Neuronal stem cell (in vitro differentiated cells): Measurements from ENCODE around the gene OR2H2. TPM values are rescaled to one million over a fixed set of nuclear protein-coding genes. Genes with fewer than 3 reads are reported as not detected.

Experiments
- DNase-seq: peaks from one replicate; pipeline ENCODE4 v3.0.0-alpha.2; 2013; ENCODE audit warnings: low spot score
- H2AFZ ChIP-seq: one replicate; pipeline ENCODE4 v1.6.1; 2013; ENCODE audit warnings: mild to moderate bottlenecking, low read length, inconsistent platforms
- H2AK5ac ChIP-seq: 2 replicates; pipeline ENCODE4 v1.6.1; 2013; ENCODE audit warnings: low read depth, mild to moderate bottlenecking, inconsistent platforms, low read length, moderate library complexity, mixed read lengths
- H2BK120ac ChIP-seq: 2 replicates; pipeline ENCODE4 v1.6.1; 2013; ENCODE audit warnings: low read depth, mild to moderate bottlenecking, inconsistent platforms, low read length, moderate library complexity, mixed read lengths
- H2BK12ac ChIP-seq: one replicate; pipeline ENCODE4 v1.6.1; 2013; ENCODE audit warnings: low read length, inconsistent platforms
- H2BK15ac ChIP-seq: 2 replicates; pipeline ENCODE4 v1.6.1; 2013; ENCODE audit warnings: mild to moderate bottlenecking, low read length, inconsistent platforms, mixed read lengths
- H2BK5ac ChIP-seq: one replicate; pipeline ENCODE4 v1.6.1; 2013; ENCODE audit warnings: inconsistent platforms, mild to moderate bottlenecking, low read length, moderate library complexity
- H3K14ac ChIP-seq: one replicate; pipeline ENCODE4 v1.6.1; 2013; ENCODE audit warnings: low read length, inconsistent platforms
- H3K18ac ChIP-seq: 2 replicates; pipeline ENCODE4 v1.6.1; 2013; ENCODE audit warnings: low read length, inconsistent platforms
- H3K23ac ChIP-seq: 2 replicates; pipeline ENCODE4 v1.6.1; 2013; ENCODE audit warnings: low read depth, mild to moderate bottlenecking, mixed read lengths, low read length, inconsistent platforms; ENCODE audit not compliant: poor library complexity
- H3K27ac ChIP-seq: replicated peaks from 3 replicates; pipeline ENCODE4 v1.5.1; 2013; ENCODE audit warnings: low read length, inconsistent platforms
- H3K27me3 ChIP-seq, 3 experiments: 2 replicates each; pipeline ENCODE4 v1.6.1; 2013; ENCODE audit warnings: low read length in 3 of 3, mild to moderate bottlenecking in 2 of 3, inconsistent platforms in 1 of 3, low read depth in 1 of 3, mixed read lengths in 1 of 3, moderate library complexity in 1 of 3; ENCODE audit not compliant: control insufficient read depth in 3 of 3, insufficient read depth in 3 of 3
- H3K36me3 ChIP-seq, 2 donors: replicated peaks in 1 of 2; 2 replicates each; pipeline ENCODE4 v1.6.1; 2013; ENCODE audit warnings: low read length in 2 of 2; ENCODE audit not compliant: control insufficient read depth in 2 of 2, insufficient read depth in 2 of 2
- H3K4ac ChIP-seq: 2 replicates; pipeline ENCODE4 v1.6.1; 2013; ENCODE audit warnings: inconsistent platforms, mild to moderate bottlenecking, low read length, moderate library complexity
- H3K4me1 ChIP-seq, 2 donors: 1 replicate in 1 of 2; 2 replicates in 1 of 2; pipeline ENCODE4 v1.6.1; 2013; ENCODE audit warnings: low read length in 2 of 2, low read depth in 1 of 2; ENCODE audit not compliant: control insufficient read depth in 2 of 2, insufficient read depth in 1 of 2
- H3K4me2 ChIP-seq: one replicate; pipeline ENCODE4 v1.6.1; 2013; ENCODE audit warnings: mild to moderate bottlenecking, low read length, inconsistent platforms; ENCODE audit not compliant: insufficient read depth, poor library complexity, severe bottlenecking
- H3K4me3 ChIP-seq, 2 donors: 2 replicates each; pipeline ENCODE4 v1.5.1; 2013; ENCODE audit warnings: low read length in 2 of 2, mild to moderate bottlenecking in 2 of 2, inconsistent platforms in 1 of 2, moderate library complexity in 1 of 2
- H3K79me1 ChIP-seq: one replicate; pipeline ENCODE4 v1.6.1; 2013; ENCODE audit warnings: low read depth, mild to moderate bottlenecking, inconsistent platforms, low read length, moderate library complexity
- H3K9ac ChIP-seq: one replicate; pipeline ENCODE4 v1.6.1; 2013; ENCODE audit warnings: mild to moderate bottlenecking, low read depth, low read length, inconsistent platforms; ENCODE audit not compliant: poor library complexity
- H3K9me3 ChIP-seq, 2 donors: replicated peaks in 1 of 2; 2 replicates each; pipeline versions ENCODE3 to v1.6.1; 2013; ENCODE audit warnings: low read length in 2 of 2, mild to moderate bottlenecking in 2 of 2, inconsistent platforms in 1 of 2, low read depth in 1 of 2, mixed read lengths in 1 of 2, moderate library complexity in 1 of 2; ENCODE audit not compliant: control insufficient read depth in 2 of 2, insufficient read depth in 1 of 2
- H4K8ac ChIP-seq: one replicate; pipeline ENCODE4 v1.6.1; 2013; ENCODE audit warnings: low read depth, mild to moderate bottlenecking, inconsistent platforms, low read length, moderate library complexity
- H4K91ac ChIP-seq: one replicate; pipeline ENCODE4 v1.6.1; 2013; ENCODE audit warnings: low read length, low read depth, mild to moderate bottlenecking, inconsistent platforms; ENCODE audit not compliant: poor library complexity
- WGBS, 2 donors: extraction: QIAGEN DNeasy Blood & Tissue Kit; methylation state at CpG; one replicate each; pipeline ENCODE4 v1.1.7; 2013; ENCODE audit warnings: missing lambda C conversion rate in 2 of 2, mixed read lengths in 1 of 2; ENCODE audit not compliant: insufficient read length in 2 of 2, insufficient replicate concordance in 1 of 2; ENCODE audit errors: extremely low coverage in 2 of 2; 5-methylcytosine and 5-hydroxymethylcytosine counted together
- small RNA-seq: library from polyadenylated mRNA; stranded (forward); fragments of <200 nt; extraction: miRNeasy Mini kit (QIAGEN cat#:217004); gene quantifications from one replicate; pipeline ENCODE3, GENCODE V24; 2013; ENCODE audit not compliant: insufficient read depth

The OR2H2 gene

GRCh38 chr6:29632789-29633533 is 48.0 kb downstream of the OR2H2 start, which contains the start of gene GABBR1:
Gene GABBR1 (minus strand): TSS chr6:29633183. CDS start chr6:29632385, 798 bp downstream.
- Histone ChIP-seq H2BK120ac (peak within 1 kb of the TSS; percentile 2), H2AFZ (peak within 1 kb of the TSS; percentile 91), H4K8ac (no peak within 1 kb of the TSS), H3K18ac (peak within 1 kb of the TSS; percentile 94), H4K91ac (no peak within 1 kb of the TSS), H3K27me3 (no peaks in the 10 kb centered on the region), H3K4ac (peak within 1 kb of the TSS; percentile 81), H3K23ac (peak within 1 kb of the TSS; percentile 94), H3K9ac (peak within 1 kb of the TSS; percentile 90), H3K4me3 (peak within 1 kb of the TSS; percentile 67 to 92), H3K4me2 (peak within 1 kb of the TSS; percentile 68), H3K4me1 (peaks cover 24 to 29% of the 10 kb centered on the region in 2 donors), H2BK15ac (peak within 1 kb of the TSS; percentile 53), H3K27ac (peak within 1 kb of the TSS; percentile 96), H3K9me3 (no peaks in the 10 kb centered on the region), H3K79me1 (peaks cover 5% of the 10 kb centered on the region), H3K14ac (no peak within 1 kb of the TSS), H2AK5ac (peak within 1 kb of the TSS; percentile 78), H2BK12ac (no peak within 1 kb of the TSS), H3K36me3 (peaks cover 2 to 5% of the 10 kb centered on the region in 2 donors), H2BK5ac (peak within 1 kb of the TSS; percentile 82)
- WGBS, 2 donors: no CpG with 5 or more reads among the region's 57 CpGs
- DNase-seq: peak; percentile 89

- H2BK12ac ChIP-seq: no peak overlapping the region
- no peak overlapping the region for H4K91ac ChIP-seq
- peak overlapping the region; percentile 81 for H3K4ac ChIP-seq
- peak overlapping the region; percentile 67 to 92 for H3K4me3 ChIP-seq
- no peak overlapping the region for H2BK120ac ChIP-seq
- H3K23ac ChIP-seq: peak overlapping the region; percentile 87
- H3K18ac ChIP-seq: peak overlapping the region; percentile 94
- peak overlapping the region; percentile 68 for H3K4me2 ChIP-seq
- peak overlapping the region; percentile 30 for H2BK5ac ChIP-seq
- H2AFZ ChIP-seq: peak overlapping the region; percentile 91
- H2BK15ac ChIP-seq: no peak overlapping the region
- DNase-seq: no peak
- no peak overlapping the region for H2AK5ac ChIP-seq
- no peaks in the 10 kb centered on the region for H3K9me3 ChIP-seq
- WGBS, 2 donors: no CpG with 5 or more reads among the region's 9 CpGs
- no peak overlapping the region for H4K8ac ChIP-seq
- H3K9ac ChIP-seq: peak overlapping the region; percentile 75
- H3K27ac ChIP-seq: peak overlapping the region; percentile 96
- H3K14ac ChIP-seq: no peak overlapping the region
- H3K4me1 ChIP-seq: peaks cover 24 to 29% of the 10 kb centered on the region in 2 donors
- peaks cover 2 to 5% of the 10 kb centered on the region in 2 donors for H3K36me3 ChIP-seq
- H3K27me3 ChIP-seq: no peaks in the 10 kb centered on the region
- peaks cover 5% of the 10 kb centered on the region for H3K79me1 ChIP-seq
Measured at GRCh38 chr6:29633534-29633905, 48.6 kb downstream of the OR2H2 start.

- WGBS, 2 donors: no CpG with 5 or more reads among the region's 9 CpGs
Measured at GRCh38 chr6:29637247-29637646, 52.3 kb downstream of the OR2H2 start.

More at GRCh38 chr6:29637247-29637646, 52.3 kb downstream of the OR2H2 start:
- Histone ChIP-seq H2BK12ac (no peak overlapping the region), H3K9ac (no peak overlapping the region), H2BK15ac (no peak overlapping the region), H4K8ac (no peak overlapping the region), H3K14ac (no peak overlapping the region), H2BK120ac (no peak overlapping the region), H3K4me3 (no peak overlapping the region), H3K4me1 (peaks cover 4 to 8% of the 10 kb centered on the region in 2 donors), H3K18ac (no peak overlapping the region), H3K79me1 (no peaks in the 10 kb centered on the region), H3K27ac (no peak overlapping the region), H3K27me3 (no peaks in the 10 kb centered on the region), H4K91ac (no peak overlapping the region), H3K9me3 (peaks cover 0 to 2% of the 10 kb centered on the region in 2 donors), H3K36me3 (peaks cover 0 to 2% of the 10 kb centered on the region in 2 donors), H2AK5ac (no peak overlapping the region), H2AFZ (no peak overlapping the region), H3K4me2 (no peak overlapping the region), H3K23ac (no peak overlapping the region), H2BK5ac (no peak overlapping the region), H3K4ac (no peak overlapping the region)
- no peak for DNase-seq

Small RNA genes lying within 50 kb of the gene (small RNA-seq; reads per million reads assigned to genes)
- gene SNORD32B (not detected), gene SUMO2P1 (not detected), gene TMEM183AP1 (not detected)
